Choroid plexus epithelial cell (primary cell): ENCODE measurements around the gene CACNA1D.

Experiments
- DNase-seq: peaks from one replicate; pipeline ENCODE4 v3.0.0-alpha.2; 2010; ENCODE audit warnings: low read depth
- H3K4me3 ChIP-seq: 2 replicates; pipeline ENCODE4 v1.5.1; 2011; ENCODE audit warnings: low read depth, mild to moderate bottlenecking, control low read depth, low read length, moderate library complexity
- TF ChIP-seq, protein P1 (sequence below): conservative IDR thresholded peaks from 2 replicates; pipeline ENCODE4 v1.5.1; 2011; ENCODE audit warnings: low read depth, mild to moderate bottlenecking, control low read depth, inconsistent platforms, low read length, moderate library complexity

The CACNA1D gene

DNA sequence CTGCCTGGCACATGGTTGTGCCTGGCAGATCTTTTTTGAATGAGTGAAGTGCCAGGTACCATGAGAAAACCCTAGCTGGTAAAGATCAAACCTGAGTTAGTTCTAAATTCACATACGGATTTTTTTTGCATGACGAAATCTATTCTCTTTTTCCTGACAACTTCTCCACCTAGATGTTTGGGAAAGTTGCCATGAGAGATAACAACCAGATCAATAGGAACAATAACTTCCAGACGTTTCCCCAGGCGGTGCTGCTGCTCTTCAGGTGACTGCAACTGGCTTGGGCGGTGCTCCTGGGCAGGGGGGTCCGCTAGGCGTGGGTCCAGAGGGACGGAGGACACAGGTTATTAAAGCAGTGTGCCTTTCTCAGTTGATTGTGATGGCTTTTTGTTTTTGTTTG is 280.0 kb downstream of the CACNA1D start:
- TF ChIP-seq, protein P1, sequence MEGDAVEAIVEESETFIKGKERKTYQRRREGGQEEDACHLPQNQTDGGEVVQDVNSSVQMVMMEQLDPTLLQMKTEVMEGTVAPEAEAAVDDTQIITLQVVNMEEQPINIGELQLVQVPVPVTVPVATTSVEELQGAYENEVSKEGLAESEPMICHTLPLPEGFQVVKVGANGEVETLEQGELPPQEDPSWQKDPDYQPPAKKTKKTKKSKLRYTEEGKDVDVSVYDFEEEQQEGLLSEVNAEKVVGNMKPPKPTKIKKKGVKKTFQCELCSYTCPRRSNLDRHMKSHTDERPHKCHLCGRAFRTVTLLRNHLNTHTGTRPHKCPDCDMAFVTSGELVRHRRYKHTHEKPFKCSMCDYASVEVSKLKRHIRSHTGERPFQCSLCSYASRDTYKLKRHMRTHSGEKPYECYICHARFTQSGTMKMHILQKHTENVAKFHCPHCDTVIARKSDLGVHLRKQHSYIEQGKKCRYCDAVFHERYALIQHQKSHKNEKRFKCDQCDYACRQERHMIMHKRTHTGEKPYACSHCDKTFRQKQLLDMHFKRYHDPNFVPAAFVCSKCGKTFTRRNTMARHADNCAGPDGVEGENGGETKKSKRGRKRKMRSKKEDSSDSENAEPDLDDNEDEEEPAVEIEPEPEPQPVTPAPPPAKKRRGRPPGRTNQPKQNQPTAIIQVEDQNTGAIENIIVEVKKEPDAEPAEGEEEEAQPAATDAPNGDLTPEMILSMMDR: no peak
- no peak overlapping the region for H3K4me3 ChIP-seq
- no peak for DNase-seq

DNA sequence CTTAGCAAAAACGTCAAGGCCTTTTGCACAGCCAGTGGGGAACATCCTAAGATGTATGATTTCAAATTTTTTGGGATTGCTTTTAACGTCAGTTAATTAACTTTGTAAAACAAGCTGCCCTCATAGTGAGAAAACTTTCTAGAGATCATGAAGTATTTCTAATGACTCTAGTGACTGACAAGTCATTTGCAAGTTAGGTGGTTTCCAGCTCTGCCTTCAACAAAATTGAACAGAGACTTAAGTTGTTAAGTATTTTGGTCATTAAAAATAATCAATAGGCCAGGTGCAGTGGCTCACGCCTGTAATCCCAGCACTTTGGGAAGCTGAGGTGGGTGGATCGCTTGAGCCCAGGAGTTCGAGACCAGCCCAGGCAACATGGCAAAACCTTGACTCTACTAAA is 280.6 kb downstream of the CACNA1D start:
- TF ChIP-seq, protein P1: no peak
- DNase-seq: no peak
- no peak overlapping the region for H3K4me3 ChIP-seq

DNA sequence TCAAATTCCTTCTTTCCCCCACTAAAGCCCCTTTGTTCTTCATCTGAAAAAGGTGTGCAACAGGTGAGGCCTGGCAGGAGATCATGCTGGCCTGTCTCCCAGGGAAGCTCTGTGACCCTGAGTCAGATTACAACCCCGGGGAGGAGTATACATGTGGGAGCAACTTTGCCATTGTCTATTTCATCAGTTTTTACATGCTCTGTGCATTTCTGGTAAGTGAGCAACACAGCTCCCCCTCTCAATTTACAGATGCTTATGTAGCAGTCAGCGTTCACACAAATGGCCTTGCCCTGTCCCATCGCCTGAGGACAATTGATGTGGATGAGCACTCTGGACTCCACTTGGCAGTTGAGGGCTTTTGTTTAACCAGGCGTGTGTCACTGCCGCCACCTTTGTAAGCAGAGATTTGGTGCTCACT is 281.4 kb downstream of the CACNA1D start:
- H3K4me3 ChIP-seq: no peak overlapping the region
- DNase-seq: no peak
- TF ChIP-seq, protein P1: no peak

DNA sequence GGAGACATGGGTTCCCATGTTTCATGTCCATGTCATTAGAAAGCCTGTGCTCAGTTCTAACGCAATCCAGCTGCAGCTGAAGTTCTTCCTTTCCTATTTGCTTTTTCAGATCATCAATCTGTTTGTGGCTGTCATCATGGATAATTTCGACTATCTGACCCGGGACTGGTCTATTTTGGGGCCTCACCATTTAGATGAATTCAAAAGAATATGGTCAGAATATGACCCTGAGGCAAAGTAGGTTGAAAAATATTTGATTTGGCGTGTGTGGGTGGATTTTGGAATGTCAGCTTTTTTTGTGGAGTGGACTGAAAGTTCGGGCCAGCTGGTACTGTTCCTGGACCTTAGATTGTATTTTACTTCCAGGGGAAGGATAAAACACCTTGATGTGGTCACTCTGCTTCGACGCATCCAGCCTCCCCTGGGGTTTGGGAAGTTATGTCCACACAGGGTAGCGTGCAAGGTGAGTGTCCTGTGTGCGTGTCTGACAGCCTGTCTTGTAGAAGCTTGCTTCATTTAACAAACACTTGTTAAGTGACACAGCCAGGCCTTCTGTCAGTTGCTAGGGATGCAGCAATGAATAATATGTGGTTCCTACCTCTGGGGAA is 282.2 kb downstream of the CACNA1D start:
- H3K4me3 ChIP-seq: no peak overlapping the region
- TF ChIP-seq, protein P1: no peak
- DNase-seq: no peak

DNA sequence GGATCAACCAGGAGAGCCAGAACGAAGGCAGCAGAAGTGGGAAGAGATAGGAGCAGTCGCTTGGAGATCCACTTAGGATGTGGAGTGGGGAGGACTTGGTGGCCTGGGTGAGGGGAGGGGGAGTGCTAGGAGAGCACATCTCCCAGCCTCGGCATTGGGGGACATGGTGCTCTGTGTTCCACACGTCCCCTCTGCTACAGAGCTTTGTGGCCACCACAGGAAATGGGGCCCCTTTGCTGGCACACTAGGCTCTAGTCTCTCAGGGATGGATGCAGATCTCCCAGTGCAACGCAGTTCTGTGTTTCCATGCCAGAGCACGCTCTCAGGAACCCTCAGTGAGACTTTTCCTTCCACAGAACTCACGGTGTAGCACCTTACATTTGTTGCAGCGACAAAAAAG is 283.1 kb downstream of the CACNA1D start:
- no peak overlapping the region for H3K4me3 ChIP-seq
- TF ChIP-seq, protein P1: no peak
- no peak for DNase-seq

DNA sequence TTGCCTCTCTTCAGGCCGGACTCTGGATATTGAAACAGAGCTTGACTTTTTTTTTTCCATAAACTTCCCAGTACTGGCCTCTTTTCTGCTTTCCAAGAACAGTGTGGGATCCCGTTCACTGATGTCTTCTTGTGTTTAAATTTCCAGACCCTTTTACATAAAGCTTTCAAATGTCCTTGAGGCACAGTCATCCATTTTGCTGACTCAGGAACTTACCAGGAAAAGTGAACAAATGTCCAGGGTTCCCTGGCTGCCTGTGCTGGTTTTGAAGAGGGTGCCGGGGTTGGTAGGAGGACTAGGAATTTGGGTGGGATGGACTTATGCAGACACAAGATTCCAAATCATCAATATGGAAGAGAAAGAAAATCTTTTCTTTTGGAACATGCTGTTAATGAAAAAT is 283.7 kb downstream of the CACNA1D start:
- no peak for DNase-seq
- H3K4me3 ChIP-seq: no peak overlapping the region
- TF ChIP-seq, protein P1: no peak

DNA sequence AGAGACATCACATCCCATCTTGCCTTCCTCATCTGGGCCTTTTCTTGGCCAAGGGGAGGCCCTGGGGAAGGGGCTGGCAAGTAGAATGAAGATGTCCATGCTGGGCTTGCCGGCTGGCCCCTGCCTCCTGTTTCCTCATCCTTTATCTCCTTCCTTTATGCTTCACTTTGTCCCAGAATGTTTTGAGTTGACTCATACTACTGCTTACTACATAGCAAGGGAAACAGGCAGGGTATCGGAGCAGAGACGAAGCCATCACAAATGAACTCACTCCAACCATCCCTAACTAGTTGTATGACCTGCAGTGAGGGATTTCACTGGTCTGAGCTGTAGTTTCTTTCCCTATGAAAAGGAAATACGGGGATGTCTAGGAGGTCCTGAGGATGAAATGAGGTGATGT is 285.8 kb downstream of the CACNA1D start:
- no peak for DNase-seq
- TF ChIP-seq, protein P1: no peak
- H3K4me3 ChIP-seq: no peak overlapping the region
